Measurements from ENCODE around the gene USP54.

- TF ChIP-seq YY1 (IDR thresholded peaks at IDR 0.05; ENCODE audit: low read depth): no peak
- TF ChIP-seq MAX (IDR thresholded peaks at IDR 0.05): no peak
- TF ChIP-seq TCF12 (IDR thresholded peaks at IDR 0.05; ENCODE audit: low read depth): no peak
Observed at GRCh38 chr10:73480158-73480557, 111.0 kb downstream of the USP54 start.
